Esophagus squamous epithelium (tissue), 4 donors: ENCODE measurements around the gene LMNTD2.

Experiments
- POLR2A ChIP-seq, 4 donors: fragments of 450-650 bp; IDR thresholded peaks; one replicate each; pipeline ENCODE4 v1.6.1; 2017; ENCODE audit warnings: antibody characterized with exemption in 4 of 4, mild to moderate bottlenecking in 4 of 4, moderate library complexity in 3 of 4
- TF ChIP-seq, protein P1 (sequence below), 6 experiments: fragments of 450-650 bp in 4 of 6; fragments of 200-600 bp in 2 of 6; sonication (generic) in 2 of 6; IDR thresholded peaks; one replicate each; pipeline ENCODE4 v1.5.1; 2016 to 2019; ENCODE audit warnings: antibody characterized with exemption in 6 of 6, mild to moderate bottlenecking in 4 of 6, moderate library complexity in 4 of 6

DNA sequence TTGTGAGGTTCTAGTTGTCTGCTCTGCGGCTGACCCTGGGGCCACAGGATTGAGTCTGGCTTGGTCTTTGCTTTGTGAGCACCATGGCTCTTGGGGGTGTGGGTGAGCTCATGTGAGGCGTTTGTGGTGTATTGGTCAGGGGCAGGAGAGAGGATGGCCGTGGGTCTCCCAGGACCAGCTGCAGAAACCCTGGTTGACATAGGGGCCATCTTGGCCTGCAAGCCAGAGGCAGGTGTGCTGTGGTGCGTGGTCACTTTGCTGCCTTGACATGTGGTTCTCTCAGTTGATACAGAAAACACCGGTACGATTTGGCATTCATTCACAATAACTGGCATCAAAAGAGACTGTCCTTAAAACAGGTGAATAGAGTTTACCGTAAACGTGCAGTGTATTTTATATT is 27.0 kb upstream of the LMNTD2 start:
- no peak for TF ChIP-seq POLR2A (IDR thresholded peaks at IDR 0.05)
- TF ChIP-seq, protein P1, sequence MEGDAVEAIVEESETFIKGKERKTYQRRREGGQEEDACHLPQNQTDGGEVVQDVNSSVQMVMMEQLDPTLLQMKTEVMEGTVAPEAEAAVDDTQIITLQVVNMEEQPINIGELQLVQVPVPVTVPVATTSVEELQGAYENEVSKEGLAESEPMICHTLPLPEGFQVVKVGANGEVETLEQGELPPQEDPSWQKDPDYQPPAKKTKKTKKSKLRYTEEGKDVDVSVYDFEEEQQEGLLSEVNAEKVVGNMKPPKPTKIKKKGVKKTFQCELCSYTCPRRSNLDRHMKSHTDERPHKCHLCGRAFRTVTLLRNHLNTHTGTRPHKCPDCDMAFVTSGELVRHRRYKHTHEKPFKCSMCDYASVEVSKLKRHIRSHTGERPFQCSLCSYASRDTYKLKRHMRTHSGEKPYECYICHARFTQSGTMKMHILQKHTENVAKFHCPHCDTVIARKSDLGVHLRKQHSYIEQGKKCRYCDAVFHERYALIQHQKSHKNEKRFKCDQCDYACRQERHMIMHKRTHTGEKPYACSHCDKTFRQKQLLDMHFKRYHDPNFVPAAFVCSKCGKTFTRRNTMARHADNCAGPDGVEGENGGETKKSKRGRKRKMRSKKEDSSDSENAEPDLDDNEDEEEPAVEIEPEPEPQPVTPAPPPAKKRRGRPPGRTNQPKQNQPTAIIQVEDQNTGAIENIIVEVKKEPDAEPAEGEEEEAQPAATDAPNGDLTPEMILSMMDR (IDR thresholded peaks at IDR 0.05), result no peak
